HCT116 (cell line): ENCODE measurements around the gene RAP1B.

ENCODE experiments used
- EGR1 ChIP-seq: IDR thresholded peaks from 2 replicates; pipeline ENCODE4 v1.6.1; 2012; ENCODE audit warnings: low read depth
- EZH2phosphoT487 ChIP-seq: fragments of 200-600 bp; IDR thresholded peaks from 2 replicates; pipeline ENCODE4 v1.6.1; 2018; ENCODE audit warnings: antibody characterized with exemption, borderline replicate concordance
- JUND ChIP-seq: IDR thresholded peaks from 2 replicates; pipeline ENCODE4 v1.6.1; 2012
- POLR2A ChIP-seq: IDR thresholded peaks from 2 replicates; pipeline ENCODE4 v1.7.0; 2011; ENCODE audit warnings: borderline replicate concordance; ENCODE audit not compliant: insufficient read depth, insufficient read length; ENCODE audit errors: extremely low read depth
- TF ChIP-seq, protein P1 (sequence below), 3 experiments: fragments of 200-600 bp in 1 of 3; sonication (generic) in 1 of 3; IDR thresholded peaks in 2 of 3; conservative IDR thresholded peaks in 1 of 3; 2 replicates each; pipeline ENCODE4 v1.5.1; 2012 to 2017; ENCODE audit warnings: low read depth in 2 of 3, low read length in 2 of 3, antibody characterized with exemption in 1 of 3, borderline replicate concordance in 1 of 3, control low read depth in 1 of 3, mild to moderate bottlenecking in 1 of 3, mixed read lengths in 1 of 3, mixed run types in 1 of 3, moderate library complexity in 1 of 3; ENCODE audit not compliant: insufficient read depth in 1 of 3
- TF ChIP-seq, protein P2 (sequence below): IDR thresholded peaks from 2 replicates; pipeline ENCODE4 v1.6.1; 2012

DNA sequence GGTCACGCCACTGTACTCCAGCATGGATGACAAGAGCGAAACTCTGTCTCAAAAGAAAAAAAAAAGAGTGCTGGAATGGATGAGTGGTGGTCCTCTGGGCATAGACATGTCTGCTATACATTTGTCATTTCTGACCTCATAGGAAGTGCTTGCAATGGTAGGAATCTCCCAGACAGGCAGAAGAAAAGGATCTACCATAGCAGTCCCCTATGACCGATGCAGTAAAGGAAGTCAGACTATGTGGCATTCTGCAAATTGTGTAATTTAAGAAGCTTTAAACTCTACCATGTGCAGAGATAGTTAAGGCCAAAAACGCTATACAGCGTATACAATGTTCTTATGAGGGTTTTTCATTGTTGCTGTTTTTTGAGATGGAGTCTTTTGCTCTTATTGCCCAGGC is 24.7 kb upstream of the RAP1B start:
- TF ChIP-seq, protein P1, sequence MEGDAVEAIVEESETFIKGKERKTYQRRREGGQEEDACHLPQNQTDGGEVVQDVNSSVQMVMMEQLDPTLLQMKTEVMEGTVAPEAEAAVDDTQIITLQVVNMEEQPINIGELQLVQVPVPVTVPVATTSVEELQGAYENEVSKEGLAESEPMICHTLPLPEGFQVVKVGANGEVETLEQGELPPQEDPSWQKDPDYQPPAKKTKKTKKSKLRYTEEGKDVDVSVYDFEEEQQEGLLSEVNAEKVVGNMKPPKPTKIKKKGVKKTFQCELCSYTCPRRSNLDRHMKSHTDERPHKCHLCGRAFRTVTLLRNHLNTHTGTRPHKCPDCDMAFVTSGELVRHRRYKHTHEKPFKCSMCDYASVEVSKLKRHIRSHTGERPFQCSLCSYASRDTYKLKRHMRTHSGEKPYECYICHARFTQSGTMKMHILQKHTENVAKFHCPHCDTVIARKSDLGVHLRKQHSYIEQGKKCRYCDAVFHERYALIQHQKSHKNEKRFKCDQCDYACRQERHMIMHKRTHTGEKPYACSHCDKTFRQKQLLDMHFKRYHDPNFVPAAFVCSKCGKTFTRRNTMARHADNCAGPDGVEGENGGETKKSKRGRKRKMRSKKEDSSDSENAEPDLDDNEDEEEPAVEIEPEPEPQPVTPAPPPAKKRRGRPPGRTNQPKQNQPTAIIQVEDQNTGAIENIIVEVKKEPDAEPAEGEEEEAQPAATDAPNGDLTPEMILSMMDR (IDR thresholded peaks at IDR 0.05 in 2 of 3, conservative IDR thresholded peaks at IDR 0.05 in 1 of 3; ENCODE audit: borderline replicate concordance in 1 of 3, insufficient read depth in 1 of 3, low read depth in 2 of 3, low read length in 2 of 3): no peak
- TF ChIP-seq JUND (no peak), EGR1 (no peak), POLR2A (no peak), EZH2phosphoT487 (no peak)
- TF ChIP-seq, protein P2, sequence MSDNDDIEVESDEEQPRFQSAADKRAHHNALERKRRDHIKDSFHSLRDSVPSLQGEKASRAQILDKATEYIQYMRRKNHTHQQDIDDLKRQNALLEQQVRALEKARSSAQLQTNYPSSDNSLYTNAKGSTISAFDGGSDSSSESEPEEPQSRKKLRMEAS: no peak
